GM23248 (cell line): Measurements from ENCODE around the gene FRAT1. TPM values are rescaled to one million over a fixed set of nuclear protein-coding genes. Genes with fewer than 3 reads are reported as not detected.
"Not testable (repeated sequence)": the region's sequence is repeated elsewhere in the genome, so short reads cannot be mapped to it uniquely, and the experiment has no call there.

ENCODE experiments used
- DNase-seq: peaks from one replicate; pipeline ENCODE4 v3.0.0-alpha.2; 2015
- H2AFZ ChIP-seq: fragments of 200-600 bp; sonication (generic); 2 replicates; pipeline ENCODE4 v1.6.1; 2016; ENCODE audit warnings: antibody characterized with exemption
- H3F3A ChIP-seq: fragments of 200-600 bp; sonication (generic); 2 replicates; pipeline ENCODE4 v1.6.1; 2016; ENCODE audit warnings: mild to moderate bottlenecking, antibody characterized with exemption, mixed run types; ENCODE audit not compliant: insufficient read depth
- H3K27ac ChIP-seq: fragments of 200-600 bp; sonication (generic); 2 replicates; pipeline ENCODE4 v1.5.1; 2016; ENCODE audit warnings: mild to moderate bottlenecking
- H3K27me3 ChIP-seq: fragments of 200-600 bp; sonication (generic); replicated peaks from 2 replicates; pipeline ENCODE4 v1.6.1; 2016; ENCODE audit warnings: mild to moderate bottlenecking; ENCODE audit not compliant: insufficient read depth
- H3K36me3 ChIP-seq: fragments of 200-600 bp; sonication (generic); 2 replicates; pipeline ENCODE4 v1.6.1; 2016; ENCODE audit warnings: low read depth, mild to moderate bottlenecking
- H3K4me1 ChIP-seq: fragments of 200-600 bp; sonication (generic); 2 replicates; pipeline ENCODE4 v1.6.1; 2016; ENCODE audit warnings: mild to moderate bottlenecking; ENCODE audit not compliant: insufficient read depth
- H3K4me2 ChIP-seq: fragments of 200-600 bp; sonication (generic); one replicate; pipeline ENCODE4 v1.6.1; 2016; ENCODE audit warnings: mild to moderate bottlenecking; ENCODE audit not compliant: unreplicated experiment
- H3K4me3 ChIP-seq: fragments of 200-600 bp; sonication (generic); 2 replicates; pipeline ENCODE4 v1.5.1; 2016; ENCODE audit warnings: mild to moderate bottlenecking
- H3K79me2 ChIP-seq: fragments of 200-600 bp; sonication (generic); 2 replicates; pipeline ENCODE4 v1.6.1; 2016; ENCODE audit warnings: mild to moderate bottlenecking; ENCODE audit not compliant: insufficient read depth
- H3K9ac ChIP-seq: fragments of 200-600 bp; sonication (generic); 2 replicates; pipeline ENCODE4 v1.6.1; 2016; ENCODE audit warnings: mild to moderate bottlenecking
- H3K9me2 ChIP-seq: fragments of 200-600 bp; sonication (generic); 2 replicates; pipeline ENCODE4 v1.6.1; 2016; ENCODE audit warnings: mixed run types, mild to moderate bottlenecking, moderate library complexity; ENCODE audit not compliant: insufficient read depth
- H3K9me3 ChIP-seq: fragments of 200-600 bp; sonication (generic); one replicate; pipeline ENCODE4 v1.6.1; 2017; ENCODE audit warnings: low read depth
- H4K20me1 ChIP-seq: fragments of 200-600 bp; sonication (generic); 2 replicates; pipeline ENCODE4 v1.6.0; 2016; ENCODE audit not compliant: insufficient read depth
- EZH2 ChIP-seq: fragments of 200-600 bp; sonication (generic); IDR thresholded peaks from 2 replicates; pipeline ENCODE4 v1.6.1; 2018; ENCODE audit warnings: antibody characterized with exemption, mild to moderate bottlenecking; ENCODE audit not compliant: insufficient read depth, poor library complexity, severe bottlenecking
- EZH2phosphoT487 ChIP-seq: fragments of 200-600 bp; sonication (generic); IDR thresholded peaks from 2 replicates; pipeline ENCODE4 v1.6.1; 2018; ENCODE audit warnings: antibody characterized with exemption, moderate library complexity, mild to moderate bottlenecking, low read depth; ENCODE audit not compliant: insufficient read depth
- WGBS, 2 experiments: methylation state at CpG; one replicate each; pipeline ENCODE4 v1.1.6; 2015 to 2017; ENCODE audit warnings: low lambda C conversion rate in 2 of 2, low coverage in 1 of 2; ENCODE audit errors: missing lambda C conversion rate in 2 of 2; 5-methylcytosine and 5-hydroxymethylcytosine counted together
- in situ Hi-C: fragments of 300-500 bp; cut with MboI; formaldehyde crosslinking; loops from 2 replicates; pipeline ENCODE4 v1.15.0; 2020
- polyA plus RNA-seq: library from polyadenylated mRNA; unstranded; fragments of >200 nt; fragmentation: Nextera tagmentation; extraction: Ambion mirVana; gene quantifications from 2 replicates; pipeline ENCODE4 v1.2.1, GENCODE V29; 2016
- total RNA-seq: library from RNA; depleted of rRNA; stranded (reverse); fragments of >200 nt; shearing (Covaris generic); gene quantifications from 2 replicates; pipeline ENCODE4 v1.2.3, GENCODE V29; 2014

The FRAT1 gene
- total and polyA plus RNA-seq, 2 experiments from 2014 or later: 0.44 to 1.8 TPM

DNA sequence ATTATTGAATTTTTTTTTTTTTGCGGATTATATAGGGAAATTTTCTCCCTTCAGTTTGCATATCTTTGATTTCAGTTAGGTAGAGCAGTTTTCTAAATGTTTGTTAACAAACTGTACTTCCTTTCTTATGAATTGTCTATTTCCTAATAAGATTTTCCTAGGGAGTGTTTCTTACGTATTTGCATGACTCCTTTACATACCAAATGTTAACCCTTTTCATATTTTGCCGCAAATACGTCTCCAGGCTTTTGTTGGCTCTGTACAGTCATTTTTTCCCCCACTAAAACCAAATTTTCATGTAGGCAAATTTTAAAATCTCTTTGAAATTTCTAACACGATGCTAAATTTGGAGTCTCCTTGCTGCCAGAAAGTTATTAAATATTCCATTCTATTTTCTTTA, 17.4 kb downstream of the FRAT1 start:
- no peak overlapping the region for H2AFZ ChIP-seq
- peaks cover 16% of the 10 kb centered on the region for H3K4me1 ChIP-seq
- H3F3A ChIP-seq: peaks cover 29% of the 10 kb centered on the region
- no peak overlapping the region for H3K4me3 ChIP-seq
- no peaks in the 10 kb centered on the region for H3K36me3 ChIP-seq
- 22 to 35% methylated on average over 5 of the region's 5 CpGs for WGBS, 2 experiments
- TF ChIP-seq EZH2phosphoT487 (no peak), EZH2 (no peak)
- H3K9me3 ChIP-seq: no peaks in the 10 kb centered on the region
- in situ Hi-C loops: no loop called here
- H3K4me2 ChIP-seq: no peak overlapping the region
- H3K79me2 ChIP-seq: peaks cover 14% of the 10 kb centered on the region
- H3K9me2 ChIP-seq: no peaks in the 10 kb centered on the region
- H3K9ac ChIP-seq: no peak overlapping the region
- peak; percentile 36 for DNase-seq
- H3K27ac ChIP-seq: no peak overlapping the region
- no peaks in the 10 kb centered on the region for H4K20me1 ChIP-seq
- H3K27me3 ChIP-seq: 0 out of 2 replicates have a peak, but pooled peaks cover 8% of the 10 kb centered on the region

DNA sequence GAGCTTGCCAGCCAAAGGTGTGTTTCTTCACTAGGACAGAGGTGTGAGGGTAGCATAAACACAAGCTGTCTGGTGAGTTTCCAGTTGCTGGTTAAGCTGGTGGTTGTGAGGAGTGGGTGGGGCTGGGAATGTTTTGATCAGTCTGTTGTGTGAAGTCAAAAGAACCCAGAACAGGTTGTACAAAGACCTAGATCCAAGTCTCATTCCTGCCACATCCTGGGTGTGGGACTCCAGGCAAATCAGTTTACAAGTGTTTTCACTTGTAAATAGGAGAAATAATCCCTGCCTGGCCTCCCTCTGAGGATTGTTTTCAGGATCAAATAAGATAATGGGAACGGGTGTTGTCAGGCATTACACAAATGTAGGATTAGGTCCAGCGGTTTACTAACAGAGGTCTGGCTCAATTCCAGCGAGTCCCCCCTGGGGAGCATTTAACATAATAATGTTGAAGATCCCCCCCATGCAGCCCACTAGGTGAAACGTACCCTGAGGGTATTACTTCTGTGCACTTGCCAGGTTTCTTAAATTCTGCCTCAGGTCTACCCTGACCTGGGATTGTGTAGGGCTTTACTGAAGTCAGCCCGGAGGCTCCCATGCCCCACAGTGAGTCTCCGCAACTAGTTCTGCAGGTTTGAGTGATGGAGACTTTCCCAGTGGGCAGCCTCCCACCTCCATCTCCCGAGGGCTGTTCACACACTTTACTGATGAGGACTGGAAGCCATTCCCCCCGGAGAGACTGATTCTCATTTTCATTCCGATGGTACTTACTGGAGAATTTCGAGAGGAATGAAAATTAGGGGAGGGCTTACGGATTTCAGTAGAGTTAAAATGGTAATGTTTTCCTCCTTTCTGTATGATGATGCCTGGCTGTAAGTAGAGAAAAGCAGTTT, 18.1 kb downstream of the FRAT1 start:
- Histone ChIP-seq H3K4me3 (no peak overlapping the region), H3K4me1 (peaks cover 9% of the 10 kb centered on the region), H4K20me1 (no peaks in the 10 kb centered on the region), H3K36me3 (no peaks in the 10 kb centered on the region), H2AFZ (no peak overlapping the region), H3K27me3 (0 out of 2 replicates have a peak, but pooled peaks cover 8% of the 10 kb centered on the region), H3K9me2 (no peaks in the 10 kb centered on the region), H3K27ac (no peak overlapping the region), H3F3A (peaks cover 25% of the 10 kb centered on the region), H3K79me2 (peaks cover 6% of the 10 kb centered on the region), H3K9me3 (no peaks in the 10 kb centered on the region), H3K4me2 (no peak overlapping the region), H3K9ac (no peak overlapping the region)
- 12% methylated on average over 11 of the region's 11 CpGs for WGBS, 2 experiments
- in situ Hi-C loops: no loop called here
- TF ChIP-seq EZH2 (no peak), EZH2phosphoT487 (no peak)
- no peak for DNase-seq

DNA sequence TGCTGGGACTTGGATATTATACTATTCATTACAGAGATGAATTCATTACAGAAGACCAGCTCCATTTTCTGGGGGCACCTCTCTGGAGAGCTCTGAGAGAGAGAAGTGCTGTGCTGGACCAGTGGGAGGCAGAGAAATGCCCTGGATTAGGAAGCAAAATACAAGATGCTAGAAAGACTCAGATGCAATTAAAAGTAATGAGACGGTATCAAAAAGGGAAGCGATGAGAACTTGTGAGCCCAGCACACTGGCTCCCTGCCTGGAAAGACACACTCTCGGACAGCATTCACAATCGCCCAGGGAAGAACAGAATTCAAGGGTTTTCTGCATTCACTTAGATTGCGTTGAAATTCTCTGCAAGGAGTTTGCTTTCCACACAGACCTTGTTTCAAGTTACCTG, 19.0 kb downstream of the FRAT1 start:
- H3K4me3 ChIP-seq: no peak overlapping the region
- 0 out of 2 replicates have a peak, but pooled peaks cover 6% of the 10 kb centered on the region for H3K4me1 ChIP-seq
- 0 out of 2 replicates have a peak overlapping the region, but pooled peaks have one; percentile 20 for H2AFZ ChIP-seq
- no peaks in the 10 kb centered on the region for H3K79me2 ChIP-seq
- no peaks in the 10 kb centered on the region for H3K9me3 ChIP-seq
- no peaks in the 10 kb centered on the region for H4K20me1 ChIP-seq
- H3F3A ChIP-seq: peaks cover 17% of the 10 kb centered on the region
- in situ Hi-C loops: no loop called here
- 0 out of 2 replicates have a peak, but pooled peaks cover 8% of the 10 kb centered on the region for H3K27me3 ChIP-seq
- no peaks in the 10 kb centered on the region for H3K9me2 ChIP-seq
- H3K4me2 ChIP-seq: no peak overlapping the region
- H3K27ac ChIP-seq: no peak overlapping the region
- H3K36me3 ChIP-seq: no peaks in the 10 kb centered on the region
- TF ChIP-seq EZH2phosphoT487 (no peak), EZH2 (no peak)
- DNase-seq: no peak
- WGBS, 2 experiments: 11 to 13% methylated on average over 5 of the region's 5 CpGs
- H3K9ac ChIP-seq: no peak overlapping the region

DNA sequence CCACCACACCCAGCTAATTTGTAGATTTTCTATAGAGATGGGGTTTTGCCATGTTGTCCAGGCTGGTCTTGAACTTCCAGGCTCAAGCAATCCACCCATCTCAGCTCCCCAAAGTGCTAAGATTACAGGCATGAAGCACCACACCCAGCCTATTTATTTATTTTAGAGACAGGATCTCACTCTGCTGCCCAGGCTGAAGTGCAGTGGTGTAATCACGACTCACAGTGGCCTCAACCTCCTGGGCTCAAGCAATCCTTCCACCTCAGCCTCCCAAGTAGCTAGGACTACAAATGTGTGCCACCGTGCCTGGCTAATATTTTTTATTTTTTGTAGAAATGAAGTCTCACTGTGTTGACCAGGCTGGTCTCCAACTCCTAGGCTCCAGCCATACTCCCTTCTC, 22.3 kb downstream of the FRAT1 start:
- Histone ChIP-seq H3F3A (peaks cover 8% of the 10 kb centered on the region; the same call in 1 of the 2 replicates), H3K79me2 (no peaks in the 10 kb centered on the region), H2AFZ (no peak overlapping the region), H3K36me3 (no peaks in the 10 kb centered on the region), H3K9ac (no peak overlapping the region), H3K9me2 (no peaks in the 10 kb centered on the region), H3K9me3 (no peaks in the 10 kb centered on the region), H4K20me1 (no peaks in the 10 kb centered on the region), H3K4me3 (no peak overlapping the region), H3K27me3 (0 out of 2 replicates have a peak, but pooled peaks cover 8% of the 10 kb centered on the region), H3K27ac (no peak overlapping the region), H3K4me1 (0 out of 2 replicates have a peak, but pooled peaks cover 6% of the 10 kb centered on the region), H3K4me2 (no peak overlapping the region)
- no peak for DNase-seq
- in situ Hi-C loops: no loop called here
- TF ChIP-seq EZH2phosphoT487 (no peak), EZH2 (no peak)
- WGBS, 2 experiments: 44 to 55% methylated on average over 2 of the region's 2 CpGs

DNA sequence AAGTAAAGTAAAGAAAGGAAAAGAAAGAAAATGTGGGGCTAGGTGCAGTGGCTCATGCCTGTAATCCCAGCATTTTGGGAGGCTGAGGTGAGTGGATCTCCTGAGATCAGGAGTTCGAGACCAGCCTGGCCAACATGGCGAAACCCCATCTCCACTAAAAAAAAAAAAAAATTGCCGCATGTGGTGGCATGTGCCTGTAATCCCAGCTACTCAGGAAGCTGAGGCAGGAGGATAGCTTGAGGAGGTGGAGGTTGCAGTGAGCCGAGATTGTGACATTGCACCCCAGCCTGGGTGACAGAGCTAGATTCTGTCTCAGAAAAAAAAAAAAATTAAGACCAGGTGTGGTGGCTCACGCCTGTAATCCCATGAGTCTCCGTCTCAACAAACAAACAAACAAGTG, 24.6 kb downstream of the FRAT1 start:
- H3K27me3 ChIP-seq, H3K4me1 ChIP-seq, H3K36me3 ChIP-seq, H3K79me2 ChIP-seq, H3K9ac ChIP-seq, H3K27ac ChIP-seq, H3K4me2 ChIP-seq, in situ Hi-C loops, H3F3A ChIP-seq, DNase-seq, H3K9me2 ChIP-seq, H2AFZ ChIP-seq, H4K20me1 ChIP-seq, H3K9me3 ChIP-seq, H3K4me3 ChIP-seq: not testable (repeated sequence)
- WGBS, 2 experiments: 76 to 77% methylated on average over 6 of the region's 6 CpGs
